ENCODE data around the gene ADAMTS14.

The ADAMTS14 gene

GRCh38 chr10:70775679-70776454, 103.6 kb downstream of the ADAMTS14 start:
- TF ChIP-seq CTCF (IDR thresholded peaks at IDR 0.05; ENCODE audit: extremely low read depth, missing control alignments) = no peak
- DNase-seq (ENCODE audit: low spot score) = no peak

GRCh38 chr10:70776455-70777005, 104.2 kb downstream of the ADAMTS14 start:
- DNase-seq (ENCODE audit: low spot score) = no peak
- no peak for TF ChIP-seq CTCF (IDR thresholded peaks at IDR 0.05; ENCODE audit: extremely low read depth, missing control alignments)

- no peak for TF ChIP-seq CTCF (IDR thresholded peaks at IDR 0.05; ENCODE audit: extremely low read depth, missing control alignments)
- no peak for DNase-seq (ENCODE audit: low spot score)
These were observed 105.0 kb downstream of the ADAMTS14 start for GRCh38 chr10:70777063-70777875.

- no peak for DNase-seq (ENCODE audit: low spot score)
- no peak for TF ChIP-seq CTCF (IDR thresholded peaks at IDR 0.05; ENCODE audit: extremely low read depth, missing control alignments)
These were observed 106.1 kb downstream of the ADAMTS14 start for GRCh38 chr10:70778267-70778924.

GRCh38 chr10:70779088-70779487, 106.8 kb downstream of the ADAMTS14 start:
- DNase-seq (ENCODE audit: low spot score) = no peak
- TF ChIP-seq CTCF (IDR thresholded peaks at IDR 0.05; ENCODE audit: extremely low read depth, missing control alignments) = no peak

GRCh38 chr10:70779511-70780369, 107.4 kb downstream of the ADAMTS14 start:
- no peak for DNase-seq (ENCODE audit: low spot score)
- no peak for TF ChIP-seq CTCF (IDR thresholded peaks at IDR 0.05; ENCODE audit: extremely low read depth, missing control alignments)
